Frontal cortex (tissue), 4 donors: ENCODE results near the gene OR51M1. TPM values are rescaled to one million over a fixed set of nuclear protein-coding genes. Genes with fewer than 3 reads are reported as not detected.
"Not testable (repeated sequence)": the region's sequence is repeated elsewhere in the genome, so short reads cannot be mapped to it uniquely, and the experiment has no call there.

Experiments used
- DNase-seq, 2 donors: peaks; one replicate each; pipeline ENCODE4 v3.0.0; 2012; ENCODE audit warnings: low spot score in 2 of 2
- FAIRE-seq: peaks from 2 replicates; lab custom pipeline; 2012; peaks lifted over from hg19 to GRCh38; lab: Jason Lieb, UNC
- total RNA-seq: library from RNA; depleted of rRNA; stranded (reverse); fragments of >200 nt; gene quantifications from one replicate; pipeline ENCODE4 v1.2.3, GENCODE V29; 2014
- donor health status: control.
- donor health status: control.
- donor health status: control.

Gene OR51M1
- total RNA-seq, result not detected

GRCh38 chr11:5383576-5383975 is at the start of gene OR51M1:
Gene OR51M1 (plus strand): TSS chr11:5383812. CDS start chr11:5389399, 5,587 bp downstream.
- DNase-seq (no peak), FAIRE-seq (no peak)

GRCh38 chr11:5335170-5335569 is 48.4 kb upstream of the OR51M1 start:
- FAIRE-seq (no peak), DNase-seq (no peak)

- DNase-seq (no peak), FAIRE-seq (no peak)
Observed at GRCh38 chr11:5336331-5336730, 47.3 kb upstream of the OR51M1 start.

- FAIRE-seq, result not testable (repeated sequence)
Observed at GRCh38 chr11:5337253-5337652, 46.4 kb upstream of the OR51M1 start.

GRCh38 chr11:5339771-5340322 is 43.8 kb upstream of the OR51M1 start:
- FAIRE-seq, result no peak
- DNase-seq, result no peak

More at GRCh38 chr11:5337253-5337652, 46.4 kb upstream of the OR51M1 start:
- not testable (repeated sequence) for DNase-seq

- FAIRE-seq, result no peak
Observed at GRCh38 chr11:5343474-5344335, 39.9 kb upstream of the OR51M1 start, which contains the start of gene OR51B5. Gene OR51B5 (minus strand): TSS chr11:5343524. CDS start chr11:5343524, 0 bp downstream.

GRCh38 chr11:5345831-5346230 is 37.8 kb upstream of the OR51M1 start:
- DNase-seq (no peak), FAIRE-seq (no peak)

More at GRCh38 chr11:5343474-5344335, 39.9 kb upstream of the OR51M1 start, which contains the start of gene OR51B5:
- no peak for DNase-seq

GRCh38 chr11:5348551-5349194 is 34.9 kb upstream of the OR51M1 start:
- DNase-seq (no peak), FAIRE-seq (no peak)

GRCh38 chr11:5349550-5349949 is 34.1 kb upstream of the OR51M1 start:
- no peak for FAIRE-seq
- no peak for DNase-seq

GRCh38 chr11:5351208-5351607 is 32.4 kb upstream of the OR51M1 start, which contains the start of gene OR51B6:
Gene OR51B6 (plus strand): TSS chr11:5351508. CDS start chr11:5351508, 0 bp downstream.
- DNase-seq (no peak), FAIRE-seq (no peak)

GRCh38 chr11:5356031-5356430 is 27.6 kb upstream of the OR51M1 start:
- FAIRE-seq, DNase-seq: not testable (repeated sequence)

GRCh38 chr11:5362017-5362625 is 21.5 kb upstream of the OR51M1 start:
- FAIRE-seq, result no peak

GRCh38 chr11:5363679-5364078 is 19.9 kb upstream of the OR51M1 start:
- FAIRE-seq, result no peak
- no peak for DNase-seq

More at GRCh38 chr11:5362017-5362625, 21.5 kb upstream of the OR51M1 start:
- no peak for DNase-seq

GRCh38 chr11:5364214-5364613 is 19.4 kb upstream of the OR51M1 start:
- no peak for DNase-seq

GRCh38 chr11:5366365-5366764 is 17.2 kb upstream of the OR51M1 start:
- not testable (repeated sequence) for FAIRE-seq, DNase-seq

More at GRCh38 chr11:5364214-5364613, 19.4 kb upstream of the OR51M1 start:
- no peak for FAIRE-seq

GRCh38 chr11:5366856-5367255 is 16.8 kb upstream of the OR51M1 start:
- FAIRE-seq (no peak), DNase-seq (no peak)

- no peak for DNase-seq
- FAIRE-seq, result no peak
Observed at GRCh38 chr11:5367448-5368074, 16.1 kb upstream of the OR51M1 start.

GRCh38 chr11:5368502-5369043 is 15.0 kb upstream of the OR51M1 start:
- FAIRE-seq (no peak), DNase-seq (no peak)

GRCh38 chr11:5369789-5370188 is 13.8 kb upstream of the OR51M1 start:
- peak in 1 of 2 donors; percentile 3 for DNase-seq
- no peak for FAIRE-seq
